Measurements from ENCODE around the gene TIMM22.
"Not testable (repeated sequence)": the region's sequence is repeated elsewhere in the genome, so short reads cannot be mapped to it uniquely, and the experiment has no call there.

TIMM22 gene

DNA sequence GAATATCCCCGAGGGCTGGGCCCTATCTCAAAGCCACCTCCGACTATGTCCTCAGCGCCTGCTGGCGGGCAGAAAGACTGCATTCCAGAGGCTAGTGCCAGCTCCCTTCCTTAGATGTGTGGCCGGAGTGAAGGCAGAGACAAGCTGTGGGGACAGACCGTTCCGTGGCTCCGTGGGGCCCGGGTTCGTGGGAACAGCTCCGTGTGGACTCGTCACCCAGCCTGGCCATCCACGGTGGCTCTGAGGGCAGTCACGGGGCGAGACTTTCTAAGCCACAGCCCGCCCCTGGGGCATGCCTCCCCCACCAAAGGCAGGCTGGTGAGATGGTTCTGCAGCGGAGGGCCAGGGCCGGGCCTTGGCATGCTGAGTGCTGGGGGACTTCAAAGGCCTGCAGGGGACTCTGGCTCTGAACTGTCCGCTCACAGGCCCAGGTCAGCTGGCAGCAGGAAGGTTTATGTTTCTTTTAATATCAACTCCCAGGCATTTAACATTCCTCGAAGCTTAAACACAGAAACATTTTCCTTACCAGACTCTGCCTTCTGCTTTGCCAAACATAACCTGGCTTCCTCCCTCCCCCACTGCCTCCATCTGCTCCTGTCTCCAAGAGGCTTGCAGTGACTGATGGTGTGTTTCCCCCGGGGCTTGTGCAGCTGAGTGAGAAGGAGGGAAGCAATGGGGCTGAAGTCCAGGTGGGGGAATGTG, 50.4 kb downstream of the TIMM22 start:
- TF ChIP-seq, protein P1, sequence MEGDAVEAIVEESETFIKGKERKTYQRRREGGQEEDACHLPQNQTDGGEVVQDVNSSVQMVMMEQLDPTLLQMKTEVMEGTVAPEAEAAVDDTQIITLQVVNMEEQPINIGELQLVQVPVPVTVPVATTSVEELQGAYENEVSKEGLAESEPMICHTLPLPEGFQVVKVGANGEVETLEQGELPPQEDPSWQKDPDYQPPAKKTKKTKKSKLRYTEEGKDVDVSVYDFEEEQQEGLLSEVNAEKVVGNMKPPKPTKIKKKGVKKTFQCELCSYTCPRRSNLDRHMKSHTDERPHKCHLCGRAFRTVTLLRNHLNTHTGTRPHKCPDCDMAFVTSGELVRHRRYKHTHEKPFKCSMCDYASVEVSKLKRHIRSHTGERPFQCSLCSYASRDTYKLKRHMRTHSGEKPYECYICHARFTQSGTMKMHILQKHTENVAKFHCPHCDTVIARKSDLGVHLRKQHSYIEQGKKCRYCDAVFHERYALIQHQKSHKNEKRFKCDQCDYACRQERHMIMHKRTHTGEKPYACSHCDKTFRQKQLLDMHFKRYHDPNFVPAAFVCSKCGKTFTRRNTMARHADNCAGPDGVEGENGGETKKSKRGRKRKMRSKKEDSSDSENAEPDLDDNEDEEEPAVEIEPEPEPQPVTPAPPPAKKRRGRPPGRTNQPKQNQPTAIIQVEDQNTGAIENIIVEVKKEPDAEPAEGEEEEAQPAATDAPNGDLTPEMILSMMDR (conservative IDR thresholded peaks at IDR 0.05; ENCODE audit: low read length), result no peak
- H3K4me3 ChIP-seq (ENCODE audit: low read length), result no peak overlapping the region
- no peak for DNase-seq (ENCODE audit: low read depth)

DNA sequence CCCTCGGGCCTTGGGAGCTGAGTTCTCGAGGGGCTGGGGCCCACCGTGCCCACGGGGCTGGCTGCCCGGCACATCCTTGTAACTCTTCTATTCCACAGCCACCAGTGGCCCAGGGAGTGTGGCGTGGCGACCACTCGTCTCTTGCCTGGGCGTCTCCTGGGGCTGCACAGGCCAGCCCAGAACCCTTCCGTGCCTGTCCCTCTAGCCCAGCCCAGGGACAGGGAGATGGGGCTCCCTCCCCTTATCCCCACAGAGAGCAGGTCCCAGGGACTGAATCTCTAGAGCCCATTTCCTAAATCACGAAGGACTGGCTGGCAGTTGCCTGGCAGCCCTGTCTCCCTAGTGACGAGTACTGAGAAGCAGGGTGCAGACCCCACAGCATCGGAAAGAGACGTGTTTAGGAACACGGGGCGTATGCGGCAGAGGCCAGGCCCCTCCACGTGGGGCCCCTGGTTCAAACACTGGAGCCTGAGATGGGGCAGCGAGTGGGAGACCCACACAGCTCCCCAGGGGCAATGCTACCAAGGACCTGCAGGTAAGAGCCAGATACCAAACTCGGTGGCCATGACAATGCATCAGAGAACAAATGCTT, 51.0 kb downstream of the TIMM22 start:
- TF ChIP-seq, protein P1 (conservative IDR thresholded peaks at IDR 0.05; ENCODE audit: low read length), result no peak
- no peak overlapping the region for H3K4me3 ChIP-seq (ENCODE audit: low read length)
- DNase-seq (ENCODE audit: low read depth), result no peak

DNA sequence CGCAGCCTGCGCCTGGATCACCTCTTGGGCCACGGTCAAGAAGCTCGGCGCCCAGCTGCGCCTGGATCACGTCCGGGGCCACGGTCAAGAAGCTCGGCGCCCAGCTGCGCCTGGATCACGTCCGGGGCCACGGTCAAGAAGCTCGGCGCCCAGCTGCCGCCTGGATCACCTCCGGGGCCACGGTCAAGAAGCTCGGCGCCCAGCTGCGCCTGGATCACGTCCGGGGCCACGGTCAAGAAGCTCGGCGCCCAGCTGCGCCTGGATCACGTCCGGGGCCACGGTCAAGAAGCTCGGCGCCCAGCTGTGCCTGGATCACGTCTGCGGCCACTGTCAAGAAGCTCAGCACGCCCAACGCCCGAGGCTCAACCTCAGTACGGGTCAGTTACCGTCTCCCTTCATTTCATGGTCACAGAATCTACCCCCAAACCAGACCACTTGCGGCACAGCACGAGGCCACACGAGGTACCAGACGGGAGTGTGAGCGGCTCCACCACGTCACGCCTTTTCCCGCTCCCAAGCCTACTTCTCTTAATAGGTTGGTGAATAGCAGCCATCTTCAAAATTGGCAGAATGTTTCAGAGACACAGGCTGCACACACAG, 51.7 kb downstream of the TIMM22 start:
- DNase-seq (ENCODE audit: low read depth); H3K4me3 ChIP-seq (ENCODE audit: low read length): not testable (repeated sequence)

DNA sequence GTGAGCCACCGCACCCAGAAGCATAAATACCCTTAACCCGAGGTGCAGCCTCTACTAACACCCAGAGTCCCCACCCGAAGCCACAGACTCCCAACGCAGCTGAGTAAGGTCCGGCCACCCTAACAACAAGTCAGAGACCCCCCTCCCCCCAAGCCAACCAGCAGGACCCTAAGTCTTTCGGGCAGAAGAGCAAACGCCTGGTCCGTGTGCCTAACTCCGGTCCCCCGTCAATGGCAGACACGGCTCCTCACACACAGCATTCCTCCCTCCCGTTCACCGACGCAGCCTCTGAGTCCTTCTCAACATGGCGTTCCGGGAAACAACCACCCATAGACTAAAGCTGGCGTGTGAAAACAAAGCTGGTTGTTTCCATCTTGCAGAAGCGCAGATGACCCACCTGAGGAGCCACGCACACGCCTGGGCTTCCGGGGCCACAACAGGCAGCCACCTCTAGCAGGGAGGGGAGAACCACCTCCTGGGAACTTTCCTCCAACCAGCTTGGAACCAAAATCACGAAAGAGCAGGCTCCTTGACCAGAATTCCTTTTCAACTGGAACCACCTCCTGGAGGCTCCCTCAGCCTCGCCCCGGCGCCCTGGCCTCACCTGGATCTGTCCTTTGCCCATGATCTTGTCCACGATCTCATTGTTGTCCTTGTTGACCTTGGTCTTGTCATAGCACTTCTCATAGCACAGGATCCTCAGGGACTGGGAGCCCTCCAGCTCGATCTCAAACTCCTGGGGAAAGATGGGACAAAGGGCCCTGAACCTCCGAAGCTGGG, 52.7 kb downstream of the TIMM22 start:
- DNase-seq (ENCODE audit: low read depth), result no peak

DNA sequence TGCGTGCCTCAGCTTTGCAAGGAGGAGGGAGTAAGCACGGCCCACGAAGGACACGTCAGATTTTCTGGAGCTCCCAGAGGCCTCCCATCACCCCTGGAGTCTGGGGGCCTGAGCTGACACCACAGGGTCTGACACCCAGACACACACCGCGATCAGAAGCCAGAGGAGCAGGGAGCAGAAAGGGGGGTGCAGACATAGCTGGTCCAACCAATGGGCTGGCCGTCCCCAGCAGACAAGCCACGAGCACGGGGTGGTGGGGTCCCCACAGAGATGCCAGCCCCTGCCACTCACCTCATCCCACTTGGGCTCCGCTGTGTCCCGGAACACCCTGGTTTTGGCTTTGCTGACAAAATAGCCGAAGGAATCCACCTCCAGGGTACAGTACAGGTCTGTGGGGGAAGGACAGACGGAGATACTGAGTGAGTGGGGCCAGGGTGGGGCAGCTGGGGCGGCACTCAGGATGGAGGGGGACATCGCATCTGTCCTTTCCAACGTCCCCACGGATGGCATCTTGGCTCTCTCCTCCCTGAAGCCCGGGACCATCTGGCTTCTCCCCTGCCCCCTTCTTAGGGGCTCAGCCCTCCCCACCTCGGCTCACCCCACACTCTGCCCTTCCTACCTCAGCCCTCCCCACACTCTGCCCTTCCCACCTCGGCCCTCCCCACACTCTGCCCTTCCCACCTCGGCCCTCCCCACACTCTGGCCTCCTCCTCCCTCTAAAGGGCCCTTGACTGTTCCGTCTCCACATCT, 53.5 kb downstream of the TIMM22 start:
- no peak overlapping the region for H3K4me3 ChIP-seq (ENCODE audit: low read length)
- DNase-seq (ENCODE audit: low read depth), result no peak
- TF ChIP-seq, protein P1 (conservative IDR thresholded peaks at IDR 0.05; ENCODE audit: low read length), result no peak

More for the DNA sequence above, 52.7 kb downstream of the TIMM22 start:
- TF ChIP-seq, protein P1 (conservative IDR thresholded peaks at IDR 0.05; ENCODE audit: low read length), result no peak
- no peak overlapping the region for H3K4me3 ChIP-seq (ENCODE audit: low read length)

DNA sequence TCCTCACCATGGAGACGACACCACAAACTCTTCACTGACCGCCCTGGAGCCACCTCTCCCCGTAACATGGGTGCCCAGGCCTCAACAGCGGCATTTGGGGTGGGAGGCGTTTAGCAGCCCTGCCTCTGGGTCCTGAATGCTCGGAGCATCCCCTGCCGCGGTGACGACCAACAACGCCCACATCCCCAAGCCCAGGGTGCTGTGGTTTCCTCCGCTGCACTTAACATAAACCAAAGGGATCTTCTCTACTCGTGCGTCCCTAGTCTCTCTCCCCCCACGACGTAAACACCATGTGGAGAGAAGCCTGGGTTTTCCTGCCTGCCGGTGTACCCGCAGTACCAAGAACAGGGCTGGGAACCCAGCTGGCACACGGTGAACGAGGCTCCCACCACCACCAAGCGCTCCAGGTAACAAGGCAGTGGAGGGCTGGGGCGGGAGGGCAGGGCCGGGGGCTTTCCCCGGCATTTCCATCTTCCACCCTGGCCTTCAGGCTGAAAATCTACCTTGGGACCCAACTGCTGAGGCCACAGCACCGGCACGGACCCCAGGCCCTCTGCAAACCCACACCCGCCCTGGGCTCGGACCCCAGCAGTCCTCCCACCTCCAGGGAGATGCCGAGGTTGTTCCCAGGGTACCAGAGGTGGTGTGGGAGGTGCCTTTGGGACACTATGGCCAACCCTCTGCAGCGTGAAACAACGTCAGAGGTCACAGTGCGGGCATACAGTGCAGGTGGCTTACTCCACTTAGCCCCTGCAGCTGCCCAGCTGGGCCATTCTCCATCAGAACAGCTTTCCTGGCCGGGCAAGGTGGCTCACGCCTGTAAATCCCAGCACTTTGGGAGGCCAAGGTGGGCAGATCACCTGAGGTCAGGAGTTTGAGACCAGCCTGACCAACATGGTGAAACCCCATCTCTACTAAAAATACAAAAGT, 54.3 kb downstream of the TIMM22 start:
- TF ChIP-seq, protein P1 (conservative IDR thresholded peaks at IDR 0.05; ENCODE audit: low read length), result no peak
- no peak overlapping the region for H3K4me3 ChIP-seq (ENCODE audit: low read length)
- no peak for DNase-seq (ENCODE audit: low read depth)

All from AG10803 (cell line).